GM12891 (cell line): Measurements from ENCODE around the gene BTD.

ENCODE experiments used
- DNase-seq: peaks from one replicate; pipeline ENCODE4 v3.0.0; 2011; ENCODE audit warnings: low spot score; ENCODE audit not compliant: insufficient read length
- FAIRE-seq: peaks from 2 replicates; lab custom pipeline; 2011; peaks lifted over from hg19 to GRCh38; lab: Jason Lieb, UNC
- PAX5 ChIP-seq: IDR thresholded peaks from 2 replicates; pipeline ENCODE4 v1.6.1; 2011; ENCODE audit warnings: low read length, moderate library complexity, mild to moderate bottlenecking; ENCODE audit not compliant: insufficient read depth, severe bottlenecking
- POLR2A ChIP-seq: IDR thresholded peaks from 2 replicates; pipeline ENCODE4 v1.6.1; 2011; ENCODE audit warnings: low read depth, low read length, control low read depth
- POLR2AphosphoS5 ChIP-seq: IDR thresholded peaks from 2 replicates; pipeline ENCODE4 v1.6.1; 2011; ENCODE audit warnings: low read depth, low read length, control low read depth
- POU2F2 ChIP-seq: IDR thresholded peaks from 2 replicates; pipeline ENCODE4 v1.6.1; 2011; ENCODE audit warnings: low read depth, mild to moderate bottlenecking, control low read depth, low read length, moderate library complexity
- SPI1 ChIP-seq: IDR thresholded peaks from 2 replicates; pipeline ENCODE4 v1.6.1; 2011; ENCODE audit warnings: low read depth, low read length, control low read depth
- TAF1 ChIP-seq: IDR thresholded peaks from 2 replicates; pipeline ENCODE4 v1.6.1; 2011; ENCODE audit warnings: low read depth, low read length, control low read depth

BTD gene

GRCh38 chr3:15685927-15686326 lies 84.4 kb downstream of the BTD start:
- no peak for TF ChIP-seq PAX5
- no peak for TF ChIP-seq POLR2A
- TF ChIP-seq SPI1: no peak
- no peak for TF ChIP-seq POU2F2
- no peak for TF ChIP-seq POLR2AphosphoS5
- no peak for TF ChIP-seq TAF1
- FAIRE-seq (no peak), DNase-seq (no peak)

GRCh38 chr3:15690230-15690629 lies 88.7 kb downstream of the BTD start:
- DNase-seq: no peak
- no peak for TF ChIP-seq POLR2A
- no peak for TF ChIP-seq POU2F2
- no peak for TF ChIP-seq PAX5
- TF ChIP-seq TAF1: no peak
- no peak for TF ChIP-seq POLR2AphosphoS5
- TF ChIP-seq SPI1: no peak
- FAIRE-seq: no peak

GRCh38 chr3:15690748-15691147 lies 89.2 kb downstream of the BTD start:
- no peak for FAIRE-seq
- no peak for DNase-seq
- TF ChIP-seq PAX5 (no peak), POU2F2 (no peak), TAF1 (no peak), POLR2AphosphoS5 (no peak), POLR2A (no peak)

GRCh38 chr3:15693355-15693754 lies 91.8 kb downstream of the BTD start:
- TF ChIP-seq POLR2A (no peak), TAF1 (no peak), POU2F2 (no peak), POLR2AphosphoS5 (no peak), SPI1 (no peak), PAX5 (no peak)
- DNase-seq (no peak), FAIRE-seq (no peak)

- TF ChIP-seq POU2F2: no peak
- TF ChIP-seq PAX5: no peak
- TF ChIP-seq POLR2A: no peak
- no peak for TF ChIP-seq SPI1
- no peak for TF ChIP-seq POLR2AphosphoS5
- TF ChIP-seq TAF1: no peak
- FAIRE-seq (no peak), DNase-seq (no peak)
Measured at GRCh38 chr3:15694628-15695027, 93.1 kb downstream of the BTD start.
